GM23248 (cell line): Measurements from ENCODE around the gene INHBB. TPM values are rescaled to one million over a fixed set of nuclear protein-coding genes. Genes with fewer than 3 reads are reported as not detected.
"Not testable (repeated sequence)": the region's sequence is repeated elsewhere in the genome, so short reads cannot be mapped to it uniquely, and the experiment has no call there.

Experiments
- DNase-seq: peaks from one replicate; pipeline ENCODE4 v3.0.0-alpha.2; 2015
- H2AFZ ChIP-seq: fragments of 200-600 bp; sonication (generic); 2 replicates; pipeline ENCODE4 v1.6.1; 2016; ENCODE audit warnings: antibody characterized with exemption
- H3F3A ChIP-seq: fragments of 200-600 bp; sonication (generic); 2 replicates; pipeline ENCODE4 v1.6.1; 2016; ENCODE audit warnings: mild to moderate bottlenecking, antibody characterized with exemption, mixed run types; ENCODE audit not compliant: insufficient read depth
- H3K27ac ChIP-seq: fragments of 200-600 bp; sonication (generic); 2 replicates; pipeline ENCODE4 v1.5.1; 2016; ENCODE audit warnings: mild to moderate bottlenecking
- H3K27me3 ChIP-seq: fragments of 200-600 bp; sonication (generic); replicated peaks from 2 replicates; pipeline ENCODE4 v1.6.1; 2016; ENCODE audit warnings: mild to moderate bottlenecking; ENCODE audit not compliant: insufficient read depth
- H3K36me3 ChIP-seq: fragments of 200-600 bp; sonication (generic); 2 replicates; pipeline ENCODE4 v1.6.1; 2016; ENCODE audit warnings: low read depth, mild to moderate bottlenecking
- H3K4me1 ChIP-seq: fragments of 200-600 bp; sonication (generic); 2 replicates; pipeline ENCODE4 v1.6.1; 2016; ENCODE audit warnings: mild to moderate bottlenecking; ENCODE audit not compliant: insufficient read depth
- H3K4me2 ChIP-seq: fragments of 200-600 bp; sonication (generic); one replicate; pipeline ENCODE4 v1.6.1; 2016; ENCODE audit warnings: mild to moderate bottlenecking; ENCODE audit not compliant: unreplicated experiment
- H3K4me3 ChIP-seq: fragments of 200-600 bp; sonication (generic); 2 replicates; pipeline ENCODE4 v1.5.1; 2016; ENCODE audit warnings: mild to moderate bottlenecking
- H3K79me2 ChIP-seq: fragments of 200-600 bp; sonication (generic); 2 replicates; pipeline ENCODE4 v1.6.1; 2016; ENCODE audit warnings: mild to moderate bottlenecking; ENCODE audit not compliant: insufficient read depth
- H3K9ac ChIP-seq: fragments of 200-600 bp; sonication (generic); 2 replicates; pipeline ENCODE4 v1.6.1; 2016; ENCODE audit warnings: mild to moderate bottlenecking
- H3K9me2 ChIP-seq: fragments of 200-600 bp; sonication (generic); 2 replicates; pipeline ENCODE4 v1.6.1; 2016; ENCODE audit warnings: mixed run types, mild to moderate bottlenecking, moderate library complexity; ENCODE audit not compliant: insufficient read depth
- H3K9me3 ChIP-seq: fragments of 200-600 bp; sonication (generic); one replicate; pipeline ENCODE4 v1.6.1; 2017; ENCODE audit warnings: low read depth
- H4K20me1 ChIP-seq: fragments of 200-600 bp; sonication (generic); 2 replicates; pipeline ENCODE4 v1.6.0; 2016; ENCODE audit not compliant: insufficient read depth
- EZH2 ChIP-seq: fragments of 200-600 bp; sonication (generic); IDR thresholded peaks from 2 replicates; pipeline ENCODE4 v1.6.1; 2018; ENCODE audit warnings: antibody characterized with exemption, mild to moderate bottlenecking; ENCODE audit not compliant: insufficient read depth, poor library complexity, severe bottlenecking
- EZH2phosphoT487 ChIP-seq: fragments of 200-600 bp; sonication (generic); IDR thresholded peaks from 2 replicates; pipeline ENCODE4 v1.6.1; 2018; ENCODE audit warnings: antibody characterized with exemption, moderate library complexity, mild to moderate bottlenecking, low read depth; ENCODE audit not compliant: insufficient read depth
- WGBS, 2 experiments: methylation state at CpG; one replicate each; pipeline ENCODE4 v1.1.6; 2015 to 2017; ENCODE audit warnings: low lambda C conversion rate in 2 of 2, low coverage in 1 of 2; ENCODE audit errors: missing lambda C conversion rate in 2 of 2; 5-methylcytosine and 5-hydroxymethylcytosine counted together
- in situ Hi-C: fragments of 300-500 bp; cut with MboI; formaldehyde crosslinking; loops from 2 replicates; pipeline ENCODE4 v1.15.0; 2020
- polyA plus RNA-seq: library from polyadenylated mRNA; unstranded; fragments of >200 nt; fragmentation: Nextera tagmentation; extraction: Ambion mirVana; gene quantifications from 2 replicates; pipeline ENCODE4 v1.2.1, GENCODE V29; 2016
- total RNA-seq: library from RNA; depleted of rRNA; stranded (reverse); fragments of >200 nt; shearing (Covaris generic); gene quantifications from 2 replicates; pipeline ENCODE4 v1.2.3, GENCODE V29; 2014

INHBB gene
- total and polyA plus RNA-seq, 2 experiments from 2014 or later = 0.49 to 5.6 TPM

- Histone ChIP-seq H3K4me1 (no peaks in the 10 kb centered on the region), H2AFZ (no peak overlapping the region), H3K36me3 (no peaks in the 10 kb centered on the region; the same call in 1 of the 2 replicates), H3K9me3 (no peaks in the 10 kb centered on the region), H3F3A (no peaks in the 10 kb centered on the region), H3K4me3 (no peak overlapping the region), H3K9me2 (no peaks in the 10 kb centered on the region), H3K27me3 (no peaks in the 10 kb centered on the region), H3K4me2 (no peak overlapping the region), H3K9ac (no peak overlapping the region), H3K27ac (no peak overlapping the region), H4K20me1 (no peaks in the 10 kb centered on the region), H3K79me2 (no peaks in the 10 kb centered on the region)
- WGBS, 2 experiments = 97% methylated on average over 5 of the region's 5 CpGs
- in situ Hi-C loops = no loop called here
- TF ChIP-seq EZH2phosphoT487 (no peak), EZH2 (no peak)
- no peak for DNase-seq
These were observed 39.9 kb upstream of the INHBB start for GRCh38 chr2:120305937-120306490.

GRCh38 chr2:120307482-120307881 lies 38.5 kb upstream of the INHBB start:
- no peak overlapping the region for H3K4me3 ChIP-seq
- H3K9me3 ChIP-seq = no peaks in the 10 kb centered on the region
- no peak for TF ChIP-seq EZH2phosphoT487
- no peak for TF ChIP-seq EZH2
- no peaks in the 10 kb centered on the region for H3K27me3 ChIP-seq
- H3K27ac ChIP-seq = no peak overlapping the region
- H2AFZ ChIP-seq = no peak overlapping the region
- in situ Hi-C loops = no loop called here
- no peak overlapping the region for H3K9ac ChIP-seq
- no peaks in the 10 kb centered on the region for H3K36me3 ChIP-seq
- H3K4me2 ChIP-seq = no peak overlapping the region
- H4K20me1 ChIP-seq = no peaks in the 10 kb centered on the region
- WGBS, 2 experiments = 85% methylated on average over 7 of the region's 7 CpGs
- no peaks in the 10 kb centered on the region for H3K79me2 ChIP-seq
- DNase-seq = no peak
- no peaks in the 10 kb centered on the region for H3K4me1 ChIP-seq
- no peaks in the 10 kb centered on the region for H3K9me2 ChIP-seq
- H3F3A ChIP-seq = 0 out of 2 replicates have a peak, but pooled peaks cover 4% of the 10 kb centered on the region

- WGBS, 2 experiments = 62 to 76% methylated on average over 14 to 16 of the region's 16 CpGs
- H4K20me1 ChIP-seq = no peaks in the 10 kb centered on the region
- H3K36me3 ChIP-seq = no peaks in the 10 kb centered on the region
- no peak overlapping the region for H2AFZ ChIP-seq
- H3K4me1 ChIP-seq = no peaks in the 10 kb centered on the region
- in situ Hi-C loops = no loop called here
- H3K27me3 ChIP-seq = no peaks in the 10 kb centered on the region
- no peak overlapping the region for H3K4me3 ChIP-seq
- no peak overlapping the region for H3K4me2 ChIP-seq
- 0 out of 2 replicates have a peak, but pooled peaks cover 7% of the 10 kb centered on the region for H3F3A ChIP-seq
- DNase-seq = peak; percentile 49
- no peaks in the 10 kb centered on the region for H3K9me3 ChIP-seq
- no peak overlapping the region for H3K9ac ChIP-seq
- H3K9me2 ChIP-seq = no peaks in the 10 kb centered on the region
- no peak for TF ChIP-seq EZH2phosphoT487
- TF ChIP-seq EZH2 = no peak
- H3K27ac ChIP-seq = no peak overlapping the region
- no peaks in the 10 kb centered on the region for H3K79me2 ChIP-seq
These were observed 37.7 kb upstream of the INHBB start for GRCh38 chr2:120308038-120308910.

GRCh38 chr2:120310136-120310535 lies 35.8 kb upstream of the INHBB start:
- in situ Hi-C loops = no loop called here
- no peaks in the 10 kb centered on the region for H3K9me3 ChIP-seq
- no peaks in the 10 kb centered on the region for H3K36me3 ChIP-seq
- H3K4me2 ChIP-seq = no peak overlapping the region
- H3F3A ChIP-seq = 0 out of 2 replicates have a peak, but pooled peaks cover 7% of the 10 kb centered on the region
- H2AFZ ChIP-seq = no peak overlapping the region
- H3K79me2 ChIP-seq = no peaks in the 10 kb centered on the region
- no peaks in the 10 kb centered on the region for H3K9me2 ChIP-seq
- 90 to 97% methylated on average over 6 of the region's 6 CpGs for WGBS, 2 experiments
- TF ChIP-seq EZH2phosphoT487 (no peak), EZH2 (no peak)
- H3K4me3 ChIP-seq = no peak overlapping the region
- H3K27me3 ChIP-seq = no peaks in the 10 kb centered on the region
- no peak overlapping the region for H3K9ac ChIP-seq
- DNase-seq = no peak
- no peaks in the 10 kb centered on the region for H4K20me1 ChIP-seq
- H3K27ac ChIP-seq = no peak overlapping the region
- no peaks in the 10 kb centered on the region for H3K4me1 ChIP-seq

GRCh38 chr2:120310841-120311240 lies 35.1 kb upstream of the INHBB start:
- H3K9ac ChIP-seq, H4K20me1 ChIP-seq, H3K27me3 ChIP-seq, H3K79me2 ChIP-seq, in situ Hi-C loops, H3K4me1 ChIP-seq, H3F3A ChIP-seq, H2AFZ ChIP-seq, H3K4me2 ChIP-seq, DNase-seq, H3K9me2 ChIP-seq, H3K27ac ChIP-seq, H3K36me3 ChIP-seq, H3K9me3 ChIP-seq, H3K4me3 ChIP-seq: not testable (repeated sequence)
- WGBS, 2 experiments = 93 to 98% methylated on average over 8 of the region's 8 CpGs
